OCI-LY7 (cell line): ENCODE results near the gene BRD7. TPM values are rescaled to one million over a fixed set of nuclear protein-coding genes. Genes with fewer than 3 reads are reported as not detected.
A peak's percentile ranks its signal among the peaks of the same experiment; 100 is the strongest.

ENCODE experiments used
- BruUV-seq: library from RNA; stranded (reverse); fragments of 400-500 nt; replicated peaks from 2 replicates; lab custom pipeline; 2021; lab: Mats Ljungman, UMichigan
- CTCF ChIA-PET: fragments of 300-600 bp; sonication (Branson Sonifier 250); formaldehyde crosslinking; loops from one replicate; lab custom pipeline; 2022; ENCODE audit warnings: antibody characterized with exemption; ENCODE audit not compliant: unreplicated experiment; lab: Charles Lee
- POLR2A ChIA-PET: fragments of 300-600 bp; sonication (Branson Sonifier 250); formaldehyde crosslinking; loops from one replicate; lab custom pipeline; 2022; ENCODE audit warnings: antibody characterized with exemption; lab: Charles Lee
- DNase-seq: peaks from one replicate; pipeline ENCODE4 v3.0.0-alpha.2; 2015; ENCODE audit warnings: low spot score
- H2AFZ ChIP-seq: fragments of 200-600 bp; sonication (generic), shearing (Covaris generic); 2 replicates; pipeline ENCODE4 v1.6.1; 2014; ENCODE audit warnings: mild to moderate bottlenecking, antibody characterized with exemption, low read length, moderate library complexity
- H3K27ac ChIP-seq: fragments of 200-600 bp; sonication (generic); 2 replicates; pipeline ENCODE4 v1.5.1; 2014; ENCODE audit warnings: mixed run types, low read depth, mild to moderate bottlenecking, moderate library complexity, low read length, inconsistent platforms; ENCODE audit not compliant: poor library complexity, severe bottlenecking
- H3K36me3 ChIP-seq: fragments of 200-600 bp; sonication (generic); 2 replicates; pipeline ENCODE4 v1.6.1; 2014; ENCODE audit warnings: mild to moderate bottlenecking, antibody characterized with exemption, low read length, moderate library complexity, mixed read lengths; ENCODE audit not compliant: insufficient read depth
- H3K4me1 ChIP-seq: fragments of 200-600 bp; sonication (generic); 2 replicates; pipeline ENCODE4 v1.5.1; 2014; ENCODE audit warnings: mild to moderate bottlenecking, low read length; ENCODE audit not compliant: insufficient read depth, poor library complexity, severe bottlenecking
- H3K4me2 ChIP-seq: fragments of 200-600 bp; sonication (generic); 2 replicates; pipeline ENCODE4 v1.6.1; 2014; ENCODE audit warnings: mild to moderate bottlenecking, low read length
- H3K4me3 ChIP-seq: fragments of 200-600 bp; sonication (generic); 2 replicates; pipeline ENCODE4 v1.5.1; 2014; ENCODE audit warnings: mild to moderate bottlenecking, low read depth, low read length; ENCODE audit not compliant: poor library complexity, severe bottlenecking
- H3K79me2 ChIP-seq: fragments of 200-600 bp; sonication (generic); 2 replicates; pipeline ENCODE4 v1.6.1; 2016; ENCODE audit warnings: low read depth, mild to moderate bottlenecking, low read length, moderate library complexity, mixed read lengths; ENCODE audit not compliant: insufficient read depth
- H3K9me2 ChIP-seq: fragments of 200-600 bp; sonication (generic); 2 replicates; pipeline ENCODE4 v1.6.1; 2016; ENCODE audit warnings: mild to moderate bottlenecking, low read length, mixed read lengths; ENCODE audit not compliant: insufficient read depth
- H3K9me3 ChIP-seq: fragments of 200-600 bp; sonication (generic); 2 replicates; pipeline ENCODE4 v1.6.1; 2014; ENCODE audit warnings: mild to moderate bottlenecking, mixed run types, low read length, mixed read lengths
- H4K20me1 ChIP-seq: fragments of 200-600 bp; sonication (generic); 2 replicates; pipeline ENCODE4 v1.6.1; 2014; ENCODE audit warnings: mild to moderate bottlenecking, antibody characterized with exemption, low read length, moderate library complexity, mixed read lengths; ENCODE audit not compliant: insufficient read depth
- CTCF ChIP-seq: fragments of 200-600 bp; sonication (generic); conservative IDR thresholded peaks from 2 replicates; pipeline ENCODE4 v1.5.1; 2014; ENCODE audit warnings: mild to moderate bottlenecking, antibody characterized with exemption, low read length, moderate library complexity, mixed read lengths
- EZH2phosphoT487 ChIP-seq: fragments of 200-600 bp; sonication (generic); IDR thresholded peaks from 2 replicates; pipeline ENCODE4 v1.6.1; 2018; ENCODE audit warnings: low read depth, borderline replicate concordance, mild to moderate bottlenecking, mixed run types, antibody characterized with exemption, low read length, moderate library complexity, mixed read lengths
- intact Hi-C: fragments of 100-400 bp; cut with micrococcal nuclease; formaldehyde crosslinking; loops from one replicate; pipeline ENCODE4 v1.10.0; 2022; ENCODE audit not compliant: unreplicated experiment
- total RNA-seq, 2 experiments: library from RNA; depleted of rRNA in 1 of 2; stranded (reverse); fragments of >200 nt in 1 of 2; shearing (Covaris generic) in 1 of 2; gene quantifications; 2 replicates each; pipeline ENCODE4 v1.2.3, GENCODE V29; 2014 to 2022

Gene BRD7
- total RNA-seq, 2 experiments from 2014 or later: 78.5 to 105 TPM

- H2AFZ ChIP-seq: no peak overlapping the region
These were observed 93.7 kb downstream of the BRD7 start for GRCh38 chr16:50275098-50275415.

GRCh38 chr16:50274326-50275097 lies 94.3 kb downstream of the BRD7 start:
- BruUV-seq: no TSS peak
- peak overlapping the region; percentile 97 for H3K4me2 ChIP-seq
- peaks cover 62% of the 10 kb centered on the region for H3K4me1 ChIP-seq
- H4K20me1 ChIP-seq: peaks cover 5% of the 10 kb centered on the region; the same call in 1 of the 2 replicates
- intact Hi-C loops: no loop called here
- TF ChIP-seq EZH2phosphoT487 (no peak), CTCF (0 out of 2 replicates have a peak, but pooled peaks have one; percentile 28)
- peaks cover 15% of the 10 kb centered on the region for H3K36me3 ChIP-seq
- peak overlapping the region; percentile 80 for H3K27ac ChIP-seq
- no peaks in the 10 kb centered on the region; the same call in 1 of the 2 replicates for H3K9me3 ChIP-seq
- POLR2A ChIA-PET: interaction anchor here (0.8 to 3.5 kb wide), 9 partner anchors 8 to 102 kb away, joined by 3 to 21 read pairs (median 5); partner anchors contain the start of gene ADCY7
- H2AFZ ChIP-seq: no peak overlapping the region; the same call in 1 of the 2 replicates
- peak; percentile 60 for DNase-seq
- H3K4me3 ChIP-seq: peak overlapping the region; percentile 75
- H3K79me2 ChIP-seq: peaks cover 46% of the 10 kb centered on the region
- CTCF ChIA-PET: interaction anchor here (0.6 to 2.1 kb wide), 3 partner anchors 9 to 38 kb away, joined by 4 to 16 read pairs (median 10); partner anchors contain the start of gene ADCY7
- no peaks in the 10 kb centered on the region for H3K9me2 ChIP-seq

More at GRCh38 chr16:50275098-50275415, 93.7 kb downstream of the BRD7 start:
- Histone ChIP-seq H4K20me1 (peaks cover 5% of the 10 kb centered on the region; the same call in 1 of the 2 replicates), H3K4me1 (peaks cover 62% of the 10 kb centered on the region), H3K36me3 (peaks cover 15% of the 10 kb centered on the region), H3K79me2 (peaks cover 51% of the 10 kb centered on the region), H3K4me3 (peak overlapping the region; percentile 75), H3K9me2 (no peaks in the 10 kb centered on the region), H3K4me2 (peak overlapping the region; percentile 97), H3K27ac (peak overlapping the region; percentile 80), H3K9me3 (no peaks in the 10 kb centered on the region; the same call in 1 of the 2 replicates)
- peak; percentile 18 for DNase-seq
- intact Hi-C loops: no loop called here
- no TSS peak for BruUV-seq
- POLR2A ChIA-PET: interaction anchor here (0.6 to 3.5 kb wide), 7 partner anchors 8 to 85 kb away, joined by 3 to 21 read pairs (median 4); partner anchors contain the start of gene ADCY7
- TF ChIP-seq CTCF (no peak; the same call in 1 of the 2 replicates), EZH2phosphoT487 (no peak)
- CTCF ChIA-PET: interaction anchor here (0.6 to 2.1 kb wide), 3 partner anchors 9 to 38 kb away, joined by 4 to 16 read pairs (median 10); partner anchors contain the start of gene ADCY7
